A549 (cell line): ENCODE results near the gene UGT2B7. TPM values are rescaled to one million over a fixed set of nuclear protein-coding genes. Genes with fewer than 3 reads are reported as not detected.

Experiments used
- ATAC-seq, 2 experiments: fragments of 200-7000 bp in 1 of 2; fragments of >200 bp in 1 of 2; cut with Nextera tagmentation in 1 of 2; cut with Tn5 transposase in 1 of 2; 3 replicates each; pipeline versions ENCODE4 v1.8.0 to v1.9.1; 2018 to 2020; ENCODE audit warnings: mild to moderate bottlenecking in 1 of 2, moderate library complexity in 1 of 2
- CTCF ChIA-PET: fragments of 300-600 bp; sonication (Branson Sonifier 250); formaldehyde crosslinking; extraction: SDS; loops from one replicate; lab custom pipeline; 2021; ENCODE audit warnings: antibody characterized with exemption, inconsistent platforms; lab: Yijun Ruan, JAX
- POLR2A ChIA-PET: fragments of 350-600 bp; formaldehyde crosslinking; extraction: SDS; loops from one replicate; lab custom pipeline; 2021; ENCODE audit warnings: antibody characterized with exemption, inconsistent platforms; lab: Yijun Ruan, JAX
- DNase-seq, 2 experiments: peaks; one replicate each; pipeline versions ENCODE4 v3.0.0 to v3.0.0-alpha.2; 2011 to 2016; ENCODE audit warnings: low read depth in 1 of 2, low spot score in 1 of 2
- FAIRE-seq: peaks from 2 replicates; lab custom pipeline; 2011; peaks lifted over from hg19 to GRCh38; lab: Jason Lieb, UNC
- H3K27ac ChIP-seq, 2 experiments: fragments of >200 bp; sonication (Bioruptor Twin); formaldehyde crosslinking; 3 replicates each; pipeline ENCODE4 v1.5.1; 2016 to 2017
- H3K4me1 ChIP-seq: fragments of >200 bp; sonication (Bioruptor Twin); formaldehyde crosslinking; 3 replicates; pipeline ENCODE4 v1.6.1; 2016
- H3K4me2 ChIP-seq: fragments of >200 bp; sonication (Bioruptor Twin); formaldehyde crosslinking; 3 replicates; pipeline ENCODE4 v1.6.1; 2016
- H3K4me3 ChIP-seq: fragments of >200 bp; sonication (Bioruptor Twin); formaldehyde crosslinking; 3 replicates; pipeline ENCODE4 v1.5.1; 2016
- H3K9me3 ChIP-seq: fragments of >200 bp; sonication (Bioruptor Twin); formaldehyde crosslinking; 3 replicates; pipeline ENCODE4 v1.6.1; 2016
- BHLHE40 ChIP-seq: IDR thresholded peaks from 2 replicates; pipeline ENCODE4 v1.6.1; 2012; ENCODE audit warnings: low read depth, low read length, inconsistent platforms
- CBX2 ChIP-seq: fragments of 200-600 bp; sonication (generic); IDR thresholded peaks from 2 replicates; pipeline ENCODE4 v1.6.1; 2016; ENCODE audit warnings: low read depth, mild to moderate bottlenecking, borderline replicate concordance
- CBX8 ChIP-seq: fragments of 200-600 bp; sonication (generic); IDR thresholded peaks from 2 replicates; pipeline ENCODE4 v1.6.1; 2016
- CEBPB ChIP-seq, 2 experiments: fragments of >200 bp in 1 of 2; sonication (Bioruptor Twin) in 1 of 2; formaldehyde crosslinking in 1 of 2; IDR thresholded peaks; 2 replicates each; pipeline ENCODE4 v1.6.1; 2012 to 2016
- CHD4 ChIP-seq: fragments of 200-600 bp; sonication (generic); IDR thresholded peaks from 2 replicates; pipeline ENCODE4 v1.6.1; 2016; ENCODE audit warnings: antibody characterized with exemption, mild to moderate bottlenecking, borderline replicate concordance
- EHF ChIP-seq: fragments of 250-450 bp; sonication (Bioruptor Pico); IDR thresholded peaks from 2 replicates; pipeline ENCODE4 v1.5.0; 2020; ENCODE audit warnings: mild to moderate bottlenecking
- EP300 ChIP-seq, 2 experiments: fragments of >200 bp; sonication (Bioruptor Twin); formaldehyde crosslinking; IDR thresholded peaks; 2 replicates in 1 of 2; 3 replicates in 1 of 2; pipeline ENCODE4 v1.6.1; 2016 to 2017
- ESRRA ChIP-seq: fragments of 150-350 bp; IDR thresholded peaks from 2 replicates; pipeline ENCODE4 v1.6.1; 2014; ENCODE audit warnings: mild to moderate bottlenecking, low read length, borderline replicate concordance
- FOSB ChIP-seq: fragments of 250-450 bp; sonication (Bioruptor Pico); IDR thresholded peaks from 2 replicates; pipeline ENCODE4 v1.5.0; 2020; ENCODE audit warnings: mild to moderate bottlenecking, moderate library complexity
- FOSL2 ChIP-seq, 2 experiments: fragments of 450-650 bp in 1 of 2; fragments of >200 bp in 1 of 2; sonication (Bioruptor Twin) in 1 of 2; formaldehyde crosslinking; IDR thresholded peaks; 2 replicates each; pipeline versions ENCODE4 v1.5.0 to v1.6.1; 2016 to 2020; ENCODE audit warnings: mild to moderate bottlenecking in 1 of 2, moderate library complexity in 1 of 2
- GATA3 ChIP-seq: IDR thresholded peaks from 2 replicates; pipeline ENCODE4 v1.6.1; 2012; ENCODE audit warnings: borderline replicate concordance
- HEYL ChIP-seq: fragments of 250-450 bp; sonication (Bioruptor Pico); IDR thresholded peaks from 2 replicates; pipeline ENCODE4 v1.8.0; 2021; ENCODE audit warnings: mild to moderate bottlenecking, moderate library complexity
- JUN ChIP-seq, 2 experiments: fragments of >200 bp; sonication (Bioruptor Twin); formaldehyde crosslinking; IDR thresholded peaks; 2 replicates in 1 of 2; 3 replicates in 1 of 2; pipeline ENCODE4 v1.6.1; 2016 to 2017
- JUNB ChIP-seq: fragments of >200 bp; sonication (Bioruptor Twin); formaldehyde crosslinking; IDR thresholded peaks from 2 replicates; pipeline ENCODE4 v1.6.1; 2016
- MAZ ChIP-seq: fragments of 150-350 bp; IDR thresholded peaks from 2 replicates; pipeline ENCODE4 v1.6.1; 2014; ENCODE audit warnings: antibody characterized with exemption, low read depth, low read length, borderline replicate concordance
- MYC ChIP-seq: IDR thresholded peaks from 2 replicates; pipeline ENCODE4 v1.6.1; 2012; ENCODE audit warnings: mild to moderate bottlenecking, inconsistent platforms, low read length, improper control_type of control experiment, borderline replicate concordance
- NR3C1 ChIP-seq: fragments of >200 bp; sonication (Bioruptor Twin); formaldehyde crosslinking; IDR thresholded peaks from 3 replicates; pipeline ENCODE4 v1.6.1; 2017
- RAD21 ChIP-seq, 2 experiments: fragments of >200 bp in 1 of 2; sonication (Bioruptor Twin) in 1 of 2; formaldehyde crosslinking in 1 of 2; IDR thresholded peaks in 1 of 2; conservative IDR thresholded peaks in 1 of 2; 2 replicates in 1 of 2; 3 replicates in 1 of 2; pipeline ENCODE4 v1.6.1; 2012 to 2018; ENCODE audit warnings: inconsistent platforms in 1 of 2
- RARB ChIP-seq: fragments of 250-450 bp; sonication (Bioruptor Pico); IDR thresholded peaks from 2 replicates; pipeline ENCODE4 v1.8.0; 2021; ENCODE audit warnings: mild to moderate bottlenecking, moderate library complexity
- RCOR1 ChIP-seq: fragments of 150-350 bp; IDR thresholded peaks from 2 replicates; pipeline ENCODE4 v1.6.1; 2014; ENCODE audit warnings: antibody characterized with exemption, low read length, low read depth
- RFX5 ChIP-seq: fragments of 450-650 bp; IDR thresholded peaks from 2 replicates; pipeline ENCODE4 v1.7.1; 2014; ENCODE audit warnings: antibody characterized with exemption, mild to moderate bottlenecking, moderate library complexity
- RNF2 ChIP-seq: fragments of 200-600 bp; sonication (generic); IDR thresholded peaks from 2 replicates; pipeline ENCODE4 v1.6.1; 2016; ENCODE audit warnings: low read depth, mild to moderate bottlenecking, antibody characterized with exemption, moderate library complexity, borderline replicate concordance
- TFCP2L1 ChIP-seq: fragments of 250-450 bp; sonication (Bioruptor Pico); IDR thresholded peaks from 2 replicates; pipeline ENCODE4 v1.5.0; 2021; ENCODE audit warnings: mild to moderate bottlenecking
- TP53 ChIP-seq: fragments of 250-450 bp; sonication (Bioruptor Pico); IDR thresholded peaks from 2 replicates; pipeline ENCODE4 v1.5.0; 2021; ENCODE audit warnings: mild to moderate bottlenecking, moderate library complexity
- ZC3H11A ChIP-seq: fragments of 450-650 bp; IDR thresholded peaks from 2 replicates; pipeline ENCODE4 v1.6.1; 2014; ENCODE audit warnings: antibody characterized with exemption, mild to moderate bottlenecking
- ZFP36 ChIP-seq: fragments of 450-650 bp; IDR thresholded peaks from 2 replicates; pipeline ENCODE4 v1.6.1; 2014; ENCODE audit warnings: borderline replicate concordance; ENCODE audit not compliant: partially characterized antibody
- ZSCAN20 ChIP-seq: fragments of 250-450 bp; sonication (Bioruptor Pico); IDR thresholded peaks from 2 replicates; pipeline ENCODE4 v1.8.0; 2022; ENCODE audit warnings: mild to moderate bottlenecking, moderate library complexity
- WGBS: methylation state at CpG from one replicate; pipeline ENCODE4 v1.1.6; 2017; ENCODE audit errors: missing lambda C conversion rate; 5-methylcytosine and 5-hydroxymethylcytosine counted together
- polyA plus RNA-seq, 4 experiments: library from polyadenylated mRNA; depleted of rRNA in 3 of 4; stranded (reverse); fragments of >200 nt; fragmentation: RNase III in 1 of 4; extraction: RNeasy Plus Mini Kit Qiagen cat#74134 plus additional on column Dnase treatment in 1 of 4; gene quantifications; 2 replicates in 3 of 4; 3 replicates in 1 of 4; pipeline ENCODE4 v1.2.3, GENCODE V29; 2011 to 2017
- TF ChIP-seq, protein P1 (sequence below): IDR thresholded peaks from 2 replicates; pipeline ENCODE4 v1.6.1; 2012
- TF ChIP-seq, protein P2 (sequence below): fragments of 250-450 bp; sonication (Bioruptor Pico); IDR thresholded peaks from 2 replicates; pipeline ENCODE4 v1.5.0; 2020; ENCODE audit warnings: low read depth, mild to moderate bottlenecking, moderate library complexity
- TF ChIP-seq, protein P3 (sequence below): IDR thresholded peaks from 2 replicates; pipeline ENCODE4 v1.6.1; 2012

The UGT2B7 gene
- polyA plus RNA-seq, 2 of the 4 experiments (the other 2 are of a cell fraction): 0.22 to 0.78 TPM

DNA sequence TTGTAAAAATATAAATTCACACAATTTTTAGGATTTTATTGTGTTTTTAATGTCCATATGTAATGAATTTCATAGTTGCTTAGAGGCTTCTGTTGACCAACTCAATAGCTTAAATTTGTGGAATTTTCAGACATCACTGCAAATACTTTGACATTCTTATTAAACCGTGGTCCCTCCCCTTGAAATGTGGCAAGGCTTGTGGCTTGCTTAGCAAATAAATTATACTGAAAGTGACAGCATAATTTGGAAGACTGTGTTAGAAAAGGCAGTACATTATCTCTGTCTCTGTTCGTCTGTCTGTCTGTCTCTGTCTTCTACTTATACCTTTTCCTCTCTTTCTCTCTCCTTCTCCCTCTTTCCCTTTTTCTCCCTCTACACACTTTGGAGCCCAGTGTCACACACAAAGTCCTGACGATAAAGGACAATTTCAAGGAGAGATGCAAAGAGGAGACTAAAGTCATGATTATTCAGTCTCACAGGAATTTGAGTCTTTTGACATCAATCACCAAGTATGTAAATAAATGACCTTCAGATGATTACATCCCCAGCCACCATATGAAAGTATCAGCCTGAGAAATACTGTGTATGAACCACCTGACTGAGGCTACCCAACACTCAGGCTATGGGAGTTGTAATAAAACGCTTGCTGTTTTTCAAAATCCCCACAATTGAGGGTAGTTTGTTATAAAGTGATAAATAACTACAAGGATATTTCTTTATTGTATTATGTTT, 21.0 kb upstream of the UGT2B7 start:
- no peak overlapping the region for H3K4me3 ChIP-seq
- peak in 1 of 2 experiments; percentile 19 for DNase-seq
- peak overlapping the region; percentile 38 to 60; a peak in 3 of 6 replicates for H3K27ac ChIP-seq
- TF ChIP-seq TP53 (CRISPR knock-in tag) (no peak), BHLHE40 (no peak), CEBPB (IDR thresholded peaks at IDR 0.05) (no peak), TFCP2L1 (CRISPR knock-in tag) (no peak), JUNB (peak; percentile 23; the same call in 1 of the 2 replicates)
- WGBS: 28% methylated on average over 4 of the region's 4 CpGs
- peak in 1 of 2 experiments; percentile 39; a peak in 2 of 6 replicates for ATAC-seq
- ChIA-PET CTCF (no interaction called here), POLR2A (no interaction called here)
- peaks cover 10% of the 10 kb centered on the region; the same call in 1 of the 3 replicates for H3K4me1 ChIP-seq
- no peaks in the 10 kb centered on the region for H3K9me3 ChIP-seq
- no peak for FAIRE-seq
- peak overlapping the region; percentile 38; the same call in 1 of the 3 replicates for H3K4me2 ChIP-seq

DNA sequence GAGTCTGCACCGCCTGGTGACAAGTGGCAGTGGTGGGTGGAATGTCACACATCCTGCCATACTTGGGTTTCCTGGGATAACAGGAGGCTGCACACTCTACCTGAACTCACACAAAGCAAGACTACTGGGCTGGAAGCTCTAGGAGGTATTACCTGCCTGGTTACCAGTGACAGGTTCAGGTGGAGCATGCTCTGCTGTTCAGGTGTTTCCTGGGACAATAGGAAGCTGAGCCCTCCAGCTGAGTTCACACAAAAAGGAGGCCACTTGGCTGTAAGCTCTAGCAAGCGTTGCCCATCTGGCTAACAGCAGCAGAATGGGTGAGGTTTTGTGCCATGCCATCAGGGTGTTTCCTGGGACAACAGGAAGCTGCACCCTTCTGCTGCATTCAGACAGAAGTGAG, 17.4 kb upstream of the UGT2B7 start:
- TF ChIP-seq, protein P1, sequence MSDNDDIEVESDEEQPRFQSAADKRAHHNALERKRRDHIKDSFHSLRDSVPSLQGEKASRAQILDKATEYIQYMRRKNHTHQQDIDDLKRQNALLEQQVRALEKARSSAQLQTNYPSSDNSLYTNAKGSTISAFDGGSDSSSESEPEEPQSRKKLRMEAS: no peak
- TF ChIP-seq MAZ (no peak), CEBPB (IDR thresholded peaks at IDR 0.05) (no peak), MYC (no peak), JUN (IDR thresholded peaks at IDR 0.05) (no peak), RNF2 (no peak), TFCP2L1 (CRISPR knock-in tag) (no peak), ZSCAN20 (CRISPR knock-in tag) (no peak), ESRRA (no peak), ZC3H11A (no peak), CHD4 (no peak), RARB (CRISPR knock-in tag) (no peak)
- no peak for DNase-seq
- Histone ChIP-seq H3K27ac (no peak overlapping the region; a peak in 1 of 6 replicates), H3K4me3 (no peak overlapping the region), H3K4me2 (no peak overlapping the region), H3K9me3 (no peaks in the 10 kb centered on the region), H3K4me1 (peaks cover 10% of the 10 kb centered on the region; the same call in 1 of the 3 replicates)
- POLR2A ChIA-PET: no interaction called here
- WGBS: 92% methylated on average over 2 of the region's 2 CpGs
- ATAC-seq: no peak
- CTCF ChIA-PET: no interaction called here
- FAIRE-seq: no peak

DNA sequence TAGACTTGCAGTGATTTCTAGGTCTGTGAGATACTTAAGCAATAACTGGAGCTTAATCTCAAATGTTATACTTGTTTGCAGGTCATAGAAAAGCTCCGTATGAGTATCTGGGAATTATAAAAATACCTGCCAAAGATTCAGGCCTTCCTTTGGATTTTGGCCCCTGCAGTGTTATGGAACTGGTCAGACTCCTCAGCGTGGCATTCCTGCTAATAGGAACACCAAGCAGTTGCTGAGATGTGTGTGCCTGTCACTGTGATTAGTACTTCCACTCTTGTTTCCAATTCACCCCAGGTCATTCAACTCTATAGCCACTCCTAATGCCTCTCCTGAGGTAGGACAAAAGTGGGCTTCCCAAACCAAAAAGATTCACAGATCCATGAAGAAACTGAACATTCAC, 7.8 kb upstream of the UGT2B7 start:
- FAIRE-seq (no peak), ATAC-seq (no peak), DNase-seq (no peak)
- 92% methylated on average over 2 of the region's 2 CpGs for WGBS
- CTCF ChIA-PET: no interaction called here
- H3K27ac ChIP-seq: 0 out of 6 replicates have a peak overlapping the region, but pooled peaks of 1 of the 2 experiments have one; percentile 28
- no peak overlapping the region for H3K4me2 ChIP-seq
- no peaks in the 10 kb centered on the region for H3K4me1 ChIP-seq
- H3K4me3 ChIP-seq: no peak overlapping the region
- no peak for TF ChIP-seq RAD21 (conservative IDR thresholded peaks at IDR 0.05 in 1 of 2, IDR thresholded peaks at IDR 0.05 in 1 of 2)
- TF ChIP-seq FOSB (CRISPR knock-in tag): no peak
- TF ChIP-seq ESRRA: no peak
- TF ChIP-seq EHF (CRISPR knock-in tag): no peak
- no peak for TF ChIP-seq FOSL2 (IDR thresholded peaks at IDR 0.05)
- no peak for TF ChIP-seq FOSL2 (CRISPR knock-in tag; IDR thresholded peaks at IDR 0.05)
- TF ChIP-seq ZFP36: no peak
- TF ChIP-seq, protein P2, sequence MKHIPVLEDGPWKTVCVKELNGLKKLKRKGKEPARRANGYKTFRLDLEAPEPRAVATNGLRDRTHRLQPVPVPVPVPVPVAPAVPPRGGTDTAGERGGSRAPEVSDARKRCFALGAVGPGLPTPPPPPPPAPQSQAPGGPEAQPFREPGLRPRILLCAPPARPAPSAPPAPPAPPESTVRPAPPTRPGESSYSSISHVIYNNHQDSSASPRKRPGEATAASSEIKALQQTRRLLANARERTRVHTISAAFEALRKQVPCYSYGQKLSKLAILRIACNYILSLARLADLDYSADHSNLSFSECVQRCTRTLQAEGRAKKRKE: no peak
- TF ChIP-seq RCOR1: no peak
- no peak for TF ChIP-seq CBX8
- no peak for TF ChIP-seq CBX2
- TF ChIP-seq EP300 (IDR thresholded peaks at IDR 0.05): no peak
- TF ChIP-seq GATA3: no peak
- TF ChIP-seq, protein P3, sequence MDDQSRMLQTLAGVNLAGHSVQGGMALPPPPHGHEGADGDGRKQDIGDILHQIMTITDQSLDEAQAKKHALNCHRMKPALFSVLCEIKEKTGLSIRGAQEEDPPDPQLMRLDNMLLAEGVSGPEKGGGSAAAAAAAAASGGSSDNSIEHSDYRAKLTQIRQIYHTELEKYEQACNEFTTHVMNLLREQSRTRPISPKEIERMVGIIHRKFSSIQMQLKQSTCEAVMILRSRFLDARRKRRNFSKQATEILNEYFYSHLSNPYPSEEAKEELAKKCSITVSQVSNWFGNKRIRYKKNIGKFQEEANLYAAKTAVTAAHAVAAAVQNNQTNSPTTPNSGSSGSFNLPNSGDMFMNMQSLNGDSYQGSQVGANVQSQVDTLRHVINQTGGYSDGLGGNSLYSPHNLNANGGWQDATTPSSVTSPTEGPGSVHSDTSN: no peak
- TF ChIP-seq CHD4: no peak
- no peak for TF ChIP-seq NR3C1
- TF ChIP-seq HEYL (CRISPR knock-in tag): no peak
- TF ChIP-seq RFX5: no peak
- TF ChIP-seq, all 56 proteins: peak for 0
- H3K9me3 ChIP-seq: peaks cover 11% of the 10 kb centered on the region
- POLR2A ChIA-PET: no interaction called here
